OCI-LY7 (cell line): Measurements from ENCODE around the gene CLDN22.

Source experiments
- EZH2phosphoT487 ChIP-seq: fragments of 200-600 bp; sonication (generic); IDR thresholded peaks from 2 replicates; pipeline ENCODE4 v1.6.1; 2018; ENCODE audit warnings: low read depth, borderline replicate concordance, mild to moderate bottlenecking, mixed run types, antibody characterized with exemption, low read length, moderate library complexity, mixed read lengths
- TF ChIP-seq, protein P1 (sequence below): fragments of 200-600 bp; sonication (generic); conservative IDR thresholded peaks from 2 replicates; pipeline ENCODE4 v1.5.1; 2014; ENCODE audit warnings: mild to moderate bottlenecking, antibody characterized with exemption, low read length, moderate library complexity, mixed read lengths

DNA sequence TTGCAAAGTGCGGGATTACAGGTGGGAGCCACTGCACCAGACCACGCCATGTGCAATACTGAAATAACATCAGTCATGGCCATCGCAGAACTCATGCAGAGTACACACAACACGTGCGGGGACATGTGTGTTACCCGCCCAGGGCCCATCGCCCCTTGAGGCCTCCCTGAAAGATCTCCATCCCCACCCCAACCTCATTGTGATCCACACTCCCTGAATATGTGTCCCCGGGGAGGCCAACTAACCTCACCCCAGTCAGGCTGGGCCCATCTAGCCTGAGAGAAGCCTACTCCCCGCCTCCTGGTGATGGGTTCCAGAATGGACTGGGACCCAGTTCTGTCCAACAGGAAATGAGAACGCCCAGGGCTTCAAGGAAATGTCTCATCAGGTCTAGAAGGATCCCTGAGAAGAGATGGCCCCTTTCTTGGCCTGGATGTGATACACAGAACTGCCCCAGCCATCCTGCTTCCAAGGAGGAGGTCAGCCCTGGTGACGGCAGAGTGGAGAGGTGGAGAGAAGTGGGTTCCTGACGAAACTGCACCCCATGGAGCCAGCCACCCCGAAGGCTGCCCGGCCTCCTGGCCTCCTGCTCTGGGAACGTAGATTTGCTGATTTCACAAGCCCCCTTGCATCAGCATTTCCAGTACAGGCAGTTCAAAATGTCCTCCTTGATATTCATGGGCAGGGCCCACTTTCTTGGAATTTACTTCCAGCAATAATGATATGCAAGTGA is 24.6 kb upstream of the CLDN22 start:
- TF ChIP-seq, protein P1, sequence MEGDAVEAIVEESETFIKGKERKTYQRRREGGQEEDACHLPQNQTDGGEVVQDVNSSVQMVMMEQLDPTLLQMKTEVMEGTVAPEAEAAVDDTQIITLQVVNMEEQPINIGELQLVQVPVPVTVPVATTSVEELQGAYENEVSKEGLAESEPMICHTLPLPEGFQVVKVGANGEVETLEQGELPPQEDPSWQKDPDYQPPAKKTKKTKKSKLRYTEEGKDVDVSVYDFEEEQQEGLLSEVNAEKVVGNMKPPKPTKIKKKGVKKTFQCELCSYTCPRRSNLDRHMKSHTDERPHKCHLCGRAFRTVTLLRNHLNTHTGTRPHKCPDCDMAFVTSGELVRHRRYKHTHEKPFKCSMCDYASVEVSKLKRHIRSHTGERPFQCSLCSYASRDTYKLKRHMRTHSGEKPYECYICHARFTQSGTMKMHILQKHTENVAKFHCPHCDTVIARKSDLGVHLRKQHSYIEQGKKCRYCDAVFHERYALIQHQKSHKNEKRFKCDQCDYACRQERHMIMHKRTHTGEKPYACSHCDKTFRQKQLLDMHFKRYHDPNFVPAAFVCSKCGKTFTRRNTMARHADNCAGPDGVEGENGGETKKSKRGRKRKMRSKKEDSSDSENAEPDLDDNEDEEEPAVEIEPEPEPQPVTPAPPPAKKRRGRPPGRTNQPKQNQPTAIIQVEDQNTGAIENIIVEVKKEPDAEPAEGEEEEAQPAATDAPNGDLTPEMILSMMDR = no peak
- TF ChIP-seq EZH2phosphoT487 = no peak
